HCT116 (cell line): Measurements from ENCODE around the gene UNK. TPM values are rescaled to one million over a fixed set of nuclear protein-coding genes. Genes with fewer than 3 reads are reported as not detected.
A peak's percentile ranks its signal among the peaks of the same experiment; 100 is the strongest.

Experiments
- ATAC-seq: fragments of 200-7000 bp; cut with Tn5 transposase; 2 replicates; pipeline ENCODE4 v1.9.1; 2020; ENCODE audit warnings: mild to moderate bottlenecking, moderate library complexity
- BruUV-seq: library from RNA; stranded (reverse); fragments of 400-500 nt; replicated peaks from 2 replicates; lab custom pipeline; 2021; lab: Mats Ljungman, UMichigan
- CTCF ChIA-PET: fragments of 300-600 bp; sonication (Branson Sonifier 250); formaldehyde crosslinking; loops from one replicate; lab custom pipeline; 2021; ENCODE audit warnings: antibody characterized with exemption; lab: Charles Lee
- POLR2A ChIA-PET: fragments of 300-600, 350-600 bp; sonication (Branson Sonifier 250); formaldehyde crosslinking; loops from one replicate; lab custom pipeline; 2021; ENCODE audit warnings: antibody characterized with exemption; lab: Charles Lee
- RAD21 ChIA-PET, 2 experiments: fragments of 300-600 bp; sonication (Branson Sonifier 250); formaldehyde crosslinking; loops; one replicate each; lab custom pipeline; 2023; ENCODE audit warnings: low total read pairs in 2 of 2; ENCODE audit not compliant: uncharacterized antibody in 2 of 2, unreplicated experiment in 2 of 2, low non-redundant PET in 1 of 2; lab: Charles Lee
- DNase-seq: peaks from one replicate; pipeline ENCODE4 v3.0.0-alpha.2; 2010; ENCODE audit warnings: low read depth, low spot score
- H2AFZ ChIP-seq: fragments of 200-600 bp; shearing (Covaris generic), sonication (generic); 2 replicates; pipeline ENCODE4 v1.6.1; 2017; ENCODE audit warnings: low read depth, mixed run types, mixed read lengths, antibody characterized with exemption, low read length; ENCODE audit not compliant: poor library complexity, severe bottlenecking
- H3K27ac ChIP-seq: 2 replicates; pipeline ENCODE4 v1.5.1; 2012; ENCODE audit warnings: low read depth, low read length
- H3K27me3 ChIP-seq: fragments of 200-600 bp; sonication (generic); 2 replicates; pipeline ENCODE4 v1.6.1; 2016; ENCODE audit warnings: mixed run types, low read length, mixed read lengths; ENCODE audit not compliant: insufficient read depth
- H3K36me3 ChIP-seq, 2 experiments: fragments of 200-500 bp in 1 of 2; fragments of 200-600 bp in 1 of 2; sonication (Bioruptor generic) in 1 of 2; sonication (generic) in 1 of 2; 2 replicates each; pipeline versions ENCODE4 v1.5.1 to v1.6.1; 2014 to 2016; ENCODE audit warnings: low read length in 2 of 2, inconsistent platforms in 1 of 2, mixed read lengths in 1 of 2, mixed run types in 1 of 2; ENCODE audit not compliant: insufficient read depth in 2 of 2, control insufficient read depth in 1 of 2
- H3K4me1 ChIP-seq, 2 experiments: fragments of 200-600 bp in 1 of 2; sonication (generic) in 1 of 2; 2 replicates each; pipeline versions ENCODE4 v1.5.1 to v1.6.1; 2012 to 2017; ENCODE audit warnings: low read length in 2 of 2, inconsistent platforms in 1 of 2, mild to moderate bottlenecking in 1 of 2, mixed read lengths in 1 of 2, mixed run types in 1 of 2, moderate library complexity in 1 of 2; ENCODE audit not compliant: insufficient read depth in 2 of 2, control insufficient read depth in 1 of 2
- H3K4me2 ChIP-seq: fragments of 200-600 bp; sonication (generic); 2 replicates; pipeline ENCODE4 v1.6.1; 2017; ENCODE audit warnings: mixed run types, low read length, mixed read lengths
- H3K4me3 ChIP-seq, 2 experiments: fragments of 200-600 bp in 1 of 2; sonication (generic) in 1 of 2; replicated peaks in 1 of 2; 2 replicates each; pipeline ENCODE4 v1.5.1; 2011 to 2016; ENCODE audit warnings: low read length in 2 of 2, control low read depth in 1 of 2, low read depth in 1 of 2, mild to moderate bottlenecking in 1 of 2, mixed read lengths in 1 of 2, mixed run types in 1 of 2
- H3K79me2 ChIP-seq: fragments of 200-600 bp; sonication (generic); 2 replicates; pipeline ENCODE4 v1.6.1; 2017; ENCODE audit warnings: mild to moderate bottlenecking, mixed run types, low read length, moderate library complexity, mixed read lengths; ENCODE audit not compliant: insufficient read depth
- H3K9ac ChIP-seq: fragments of 200-600 bp; sonication (generic); 2 replicates; pipeline ENCODE4 v1.6.1; 2016; ENCODE audit warnings: low read length, mixed read lengths
- H3K9me2 ChIP-seq: fragments of 200-600 bp; sonication (generic), shearing (Covaris generic); 2 replicates; pipeline ENCODE4 v1.6.1; 2017; ENCODE audit warnings: mixed run types, mild to moderate bottlenecking, moderate library complexity; ENCODE audit not compliant: insufficient read depth
- H3K9me3 ChIP-seq, 2 experiments: fragments of 200-500 bp in 1 of 2; fragments of 200-600 bp in 1 of 2; sonication (Bioruptor generic) in 1 of 2; sonication (generic) in 1 of 2; 2 replicates each; pipeline ENCODE4 v1.6.1; 2014 to 2017; ENCODE audit warnings: low read length in 2 of 2, mixed read lengths in 2 of 2, inconsistent platforms in 1 of 2, low read depth in 1 of 2, mild to moderate bottlenecking in 1 of 2, mixed run types in 1 of 2, moderate library complexity in 1 of 2; ENCODE audit not compliant: control insufficient read depth in 1 of 2, insufficient read depth in 1 of 2
- H4K20me1 ChIP-seq: fragments of 200-600 bp; sonication (generic), shearing (Covaris generic); 2 replicates; pipeline ENCODE4 v1.6.1; 2017; ENCODE audit warnings: mixed run types, mild to moderate bottlenecking, moderate library complexity; ENCODE audit not compliant: insufficient read depth
- CBX3 ChIP-seq: IDR thresholded peaks from 2 replicates; pipeline ENCODE4 v1.6.1; 2012; ENCODE audit warnings: low read depth
- EGR1 ChIP-seq: IDR thresholded peaks from 2 replicates; pipeline ENCODE4 v1.6.1; 2012; ENCODE audit warnings: low read depth
- EZH2 ChIP-seq: fragments of 200-600 bp; sonication (generic); IDR thresholded peaks from 2 replicates; pipeline ENCODE4 v1.6.1; 2017; ENCODE audit warnings: antibody characterized with exemption, mixed run types
- RAD21 ChIP-seq: IDR thresholded peaks from 2 replicates; pipeline ENCODE4 v1.6.1; 2012; ENCODE audit warnings: low read depth, mild to moderate bottlenecking
- intact Hi-C: fragments of 100-400 bp; cut with micrococcal nuclease; formaldehyde crosslinking; loops from 2 replicates; pipeline ENCODE4 v1.10.0; 2022
- total RNA-seq: library from RNA; stranded (reverse); gene quantifications from one replicate; pipeline ENCODE4 v1.2.1, GENCODE V29; 2021; ENCODE audit not compliant: unreplicated experiment
- TF ChIP-seq, protein P1 (sequence below): IDR thresholded peaks from 2 replicates; pipeline ENCODE4 v1.6.1; 2012
- TF ChIP-seq, protein P2 (sequence below), 3 experiments: fragments of 200-600 bp in 1 of 3; sonication (generic) in 1 of 3; IDR thresholded peaks in 2 of 3; conservative IDR thresholded peaks in 1 of 3; 2 replicates each; pipeline ENCODE4 v1.5.1; 2012 to 2017; ENCODE audit warnings: low read depth in 2 of 3, low read length in 2 of 3, antibody characterized with exemption in 1 of 3, borderline replicate concordance in 1 of 3, control low read depth in 1 of 3, mild to moderate bottlenecking in 1 of 3, mixed read lengths in 1 of 3, mixed run types in 1 of 3, moderate library complexity in 1 of 3; ENCODE audit not compliant: insufficient read depth in 1 of 3

Gene UNK
- total RNA-seq, 1 experiment from 2014 or later: 40.6 TPM

DNA sequence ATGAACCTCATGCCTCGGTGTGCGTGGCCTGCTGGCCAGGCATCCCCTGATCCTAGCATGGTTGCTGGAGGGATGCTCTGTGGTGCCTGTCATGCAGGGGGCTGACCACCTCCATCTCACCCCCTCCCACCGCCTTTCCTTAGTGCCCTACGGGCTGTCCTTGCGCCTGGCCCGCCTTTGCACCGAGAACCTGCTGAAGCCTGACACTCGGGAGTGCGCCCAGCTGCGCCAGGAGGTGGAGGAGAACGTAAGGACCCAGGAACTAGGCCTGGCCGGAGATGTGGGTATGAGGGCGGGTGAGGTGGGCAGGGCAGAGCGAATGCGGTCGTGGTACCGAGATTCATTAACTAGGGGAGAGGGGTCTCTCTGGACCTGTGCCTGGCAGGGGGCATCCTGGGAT, 44.4 kb upstream of the UNK start:
- no peak overlapping the region for H3K9ac ChIP-seq
- intact Hi-C loops: loop anchor here (10.0 kb wide), 1 partner anchor 225 kb away; the partner anchor contains the start of genes CASKIN2 and TSEN54
- no peaks in the 10 kb centered on the region; the same call in 1 of the 2 replicates for H3K79me2 ChIP-seq
- RAD21 ChIA-PET: no interaction called here
- H3K36me3 ChIP-seq: peaks cover 34 to 79% of the 10 kb centered on the region in 2 experiments
- TF ChIP-seq, protein P1, sequence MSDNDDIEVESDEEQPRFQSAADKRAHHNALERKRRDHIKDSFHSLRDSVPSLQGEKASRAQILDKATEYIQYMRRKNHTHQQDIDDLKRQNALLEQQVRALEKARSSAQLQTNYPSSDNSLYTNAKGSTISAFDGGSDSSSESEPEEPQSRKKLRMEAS: no peak
- no peak for TF ChIP-seq EGR1
- TF ChIP-seq, protein P2, sequence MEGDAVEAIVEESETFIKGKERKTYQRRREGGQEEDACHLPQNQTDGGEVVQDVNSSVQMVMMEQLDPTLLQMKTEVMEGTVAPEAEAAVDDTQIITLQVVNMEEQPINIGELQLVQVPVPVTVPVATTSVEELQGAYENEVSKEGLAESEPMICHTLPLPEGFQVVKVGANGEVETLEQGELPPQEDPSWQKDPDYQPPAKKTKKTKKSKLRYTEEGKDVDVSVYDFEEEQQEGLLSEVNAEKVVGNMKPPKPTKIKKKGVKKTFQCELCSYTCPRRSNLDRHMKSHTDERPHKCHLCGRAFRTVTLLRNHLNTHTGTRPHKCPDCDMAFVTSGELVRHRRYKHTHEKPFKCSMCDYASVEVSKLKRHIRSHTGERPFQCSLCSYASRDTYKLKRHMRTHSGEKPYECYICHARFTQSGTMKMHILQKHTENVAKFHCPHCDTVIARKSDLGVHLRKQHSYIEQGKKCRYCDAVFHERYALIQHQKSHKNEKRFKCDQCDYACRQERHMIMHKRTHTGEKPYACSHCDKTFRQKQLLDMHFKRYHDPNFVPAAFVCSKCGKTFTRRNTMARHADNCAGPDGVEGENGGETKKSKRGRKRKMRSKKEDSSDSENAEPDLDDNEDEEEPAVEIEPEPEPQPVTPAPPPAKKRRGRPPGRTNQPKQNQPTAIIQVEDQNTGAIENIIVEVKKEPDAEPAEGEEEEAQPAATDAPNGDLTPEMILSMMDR (IDR thresholded peaks at IDR 0.05 in 2 of 3, conservative IDR thresholded peaks at IDR 0.05 in 1 of 3; ENCODE audit: borderline replicate concordance in 1 of 3, insufficient read depth in 1 of 3, low read depth in 2 of 3, low read length in 2 of 3): no peak
- no peak for TF ChIP-seq EZH2
- TF ChIP-seq RAD21: no peak
- H3K9me2 ChIP-seq: no peaks in the 10 kb centered on the region
- H4K20me1 ChIP-seq: no peaks in the 10 kb centered on the region
- CTCF ChIA-PET: no interaction called here
- DNase-seq (no peak), ATAC-seq (no peak)
- no peak overlapping the region for H2AFZ ChIP-seq
- no peaks in the 10 kb centered on the region for H3K4me1 ChIP-seq
- no TSS peak for BruUV-seq
- no peak overlapping the region for H3K4me3 ChIP-seq
- no peak overlapping the region for H3K4me2 ChIP-seq
- H3K27me3 ChIP-seq: no peaks in the 10 kb centered on the region
- no peak overlapping the region; the same call in 1 of the 2 replicates for H3K27ac ChIP-seq
- POLR2A ChIA-PET: no interaction called here
- H3K9me3 ChIP-seq: no peaks in the 10 kb centered on the region

DNA sequence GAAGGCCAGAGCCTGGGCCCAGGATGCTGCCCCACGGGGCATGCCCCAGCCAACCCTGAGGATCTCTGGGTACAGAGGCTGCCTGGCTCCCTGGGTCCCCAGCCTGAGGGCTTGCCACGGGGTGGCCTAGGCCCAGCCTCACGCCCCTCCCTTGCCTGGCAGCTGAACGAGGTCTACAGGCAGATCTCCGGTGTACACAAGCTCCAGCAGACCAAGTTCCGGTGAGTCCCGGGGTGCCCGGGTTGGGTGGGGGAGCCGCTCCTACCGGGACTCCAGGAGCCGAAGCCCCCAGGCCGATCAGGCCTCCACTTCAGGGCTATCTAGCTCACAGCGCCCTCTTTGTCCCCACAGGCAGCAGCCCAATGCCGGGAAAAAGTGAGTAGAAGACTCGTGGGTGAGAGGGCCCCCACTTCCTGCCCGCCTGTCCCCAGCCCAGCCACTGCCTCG, 44.0 kb upstream of the UNK start:
- Histone ChIP-seq H3K27me3 (no peaks in the 10 kb centered on the region), H3K9ac (no peak overlapping the region), H2AFZ (no peak overlapping the region), H3K36me3 (peaks cover 34 to 79% of the 10 kb centered on the region in 2 experiments), H3K4me2 (no peak overlapping the region), H3K27ac (no peak overlapping the region; the same call in 1 of the 2 replicates), H3K9me2 (no peaks in the 10 kb centered on the region), H3K79me2 (no peaks in the 10 kb centered on the region; the same call in 1 of the 2 replicates), H3K4me1 (no peaks in the 10 kb centered on the region), H3K9me3 (no peaks in the 10 kb centered on the region), H4K20me1 (no peaks in the 10 kb centered on the region), H3K4me3 (no peak overlapping the region)
- RAD21 ChIA-PET: no interaction called here
- CTCF ChIA-PET: no interaction called here
- ATAC-seq (peak; percentile 13; the same call in 1 of the 2 replicates), DNase-seq (no peak)
- POLR2A ChIA-PET: no interaction called here
- intact Hi-C loops: loop anchor here (10.0 kb wide), 1 partner anchor 226 kb away; the partner anchor contains the start of genes CASKIN2 and TSEN54
- no TSS peak for BruUV-seq
- TF ChIP-seq CBX3: no peak
- TF ChIP-seq, all 23 proteins: peak for 0
